ENCODE results near the gene CEP72.

Gene CEP72

GRCh38 chr5:672329-673160 lies 60.4 kb downstream of the CEP72 start:
- no peak for TF ChIP-seq CTCF (IDR thresholded peaks at IDR 0.05)

GRCh38 chr5:673161-673830 lies 61.2 kb downstream of the CEP72 start:
- TF ChIP-seq CTCF (IDR thresholded peaks at IDR 0.05) = no peak

GRCh38 chr5:673831-674629 lies 61.9 kb downstream of the CEP72 start:
- TF ChIP-seq CTCF (IDR thresholded peaks at IDR 0.05) = no peak

GRCh38 chr5:674630-675011 lies 62.5 kb downstream of the CEP72 start:
- no peak for TF ChIP-seq CTCF (IDR thresholded peaks at IDR 0.05)

- TF ChIP-seq CTCF (IDR thresholded peaks at IDR 0.05) = no peak
These were observed 63.2 kb downstream of the CEP72 start for GRCh38 chr5:675111-675870.

- no peak for TF ChIP-seq CTCF (IDR thresholded peaks at IDR 0.05)
These were observed 63.9 kb downstream of the CEP72 start for GRCh38 chr5:675871-676698.
